PC-9 (cell line): Measurements from ENCODE around the gene LCLAT1.

Experiments
- CTCF ChIP-seq: fragments of 200-600 bp; sonication (generic); conservative IDR thresholded peaks from 2 replicates; pipeline ENCODE4 v1.6.1; 2017; ENCODE audit warnings: mixed run types, antibody characterized with exemption, mild to moderate bottlenecking, moderate library complexity
- EZH2 ChIP-seq: fragments of 200-600 bp; sonication (generic); IDR thresholded peaks from 2 replicates; pipeline ENCODE4 v1.8.0; 2017; ENCODE audit warnings: antibody characterized with exemption, low read depth

GRCh38 chr2:30427606-30428347 lies 19.3 kb upstream of the LCLAT1 start:
- TF ChIP-seq CTCF (no peak), EZH2 (no peak)
